Islet of Langerhans (tissue), 1 donor: ENCODE data around the gene NTSR1.

Experiments used
- FAIRE-seq: peaks from one replicate; lab custom pipeline; 2011; peaks lifted over from hg19 to GRCh38; lab: Jason Lieb, UNC

Gene NTSR1

GRCh38 chr20:62708591-62709536 lies at the start of gene NTSR1:
NTSR1 (plus strand) TSS chr20:62708836; CDS start chr20:62709208, 372 bp downstream.
- FAIRE-seq: no peak

DNA sequence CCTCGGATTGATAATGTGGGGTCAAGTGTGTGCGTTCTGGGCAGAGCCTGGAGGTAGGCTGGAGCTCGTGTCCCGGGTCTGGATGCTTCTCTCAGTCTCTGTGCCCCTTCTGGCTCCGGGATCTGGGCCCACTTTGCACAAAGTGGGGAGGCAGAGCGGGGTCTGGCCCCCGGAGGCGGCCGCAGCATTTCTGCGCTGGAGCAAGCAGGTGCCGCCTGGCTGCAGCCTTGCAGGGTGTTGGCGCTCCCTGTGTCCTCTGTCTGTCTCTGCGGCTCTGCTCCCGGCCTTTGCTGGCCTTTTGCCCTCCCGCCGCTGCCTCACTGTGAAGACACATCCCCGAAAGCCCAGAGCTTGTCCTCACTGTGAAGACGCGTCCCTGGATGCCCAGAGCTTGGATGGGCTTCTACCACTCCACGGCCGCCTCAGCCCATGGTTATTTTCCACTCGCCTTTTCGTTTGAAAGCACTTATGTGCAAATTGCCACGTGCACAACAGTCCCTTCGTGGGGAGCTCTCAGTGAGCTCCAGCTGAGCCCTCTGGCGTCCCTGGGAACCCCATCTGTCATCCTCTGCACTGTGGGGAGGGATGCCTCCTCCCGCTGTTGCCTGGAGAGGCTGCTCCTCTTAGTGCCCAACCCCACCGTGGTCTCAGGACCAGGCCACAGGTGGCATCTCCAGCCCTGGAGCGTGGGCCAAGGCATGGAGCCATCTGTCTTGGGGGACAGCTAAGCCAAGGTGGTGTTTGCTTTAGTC lies 49.0 kb upstream of the NTSR1 start:
- no peak for FAIRE-seq

- FAIRE-seq: no peak
These were observed 48.4 kb upstream of the NTSR1 start for GRCh38 chr20:62660240-62660615.

GRCh38 chr20:62660768-62661167 lies 47.9 kb upstream of the NTSR1 start:
- no peak for FAIRE-seq

DNA sequence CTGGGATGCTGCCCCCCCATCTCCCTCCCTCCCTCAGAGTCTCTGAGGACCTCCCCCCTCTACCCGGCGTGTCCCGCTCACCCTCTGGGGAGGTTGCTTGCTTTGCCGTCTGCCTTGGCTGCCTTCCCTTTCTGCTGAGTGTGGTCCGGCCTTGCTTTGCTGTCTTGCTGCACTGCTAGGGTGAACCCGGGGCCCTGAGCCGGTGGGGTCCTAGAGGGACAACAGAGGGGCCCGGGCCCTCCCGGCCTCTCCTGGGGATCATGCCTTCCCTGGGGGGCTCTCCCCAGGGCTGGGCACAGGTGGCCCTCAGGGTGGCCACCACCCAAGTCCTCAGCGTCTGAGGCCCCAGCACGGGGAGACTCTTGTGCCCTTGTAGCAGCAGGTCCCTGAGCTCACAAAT lies 47.0 kb upstream of the NTSR1 start:
- FAIRE-seq: no peak

DNA sequence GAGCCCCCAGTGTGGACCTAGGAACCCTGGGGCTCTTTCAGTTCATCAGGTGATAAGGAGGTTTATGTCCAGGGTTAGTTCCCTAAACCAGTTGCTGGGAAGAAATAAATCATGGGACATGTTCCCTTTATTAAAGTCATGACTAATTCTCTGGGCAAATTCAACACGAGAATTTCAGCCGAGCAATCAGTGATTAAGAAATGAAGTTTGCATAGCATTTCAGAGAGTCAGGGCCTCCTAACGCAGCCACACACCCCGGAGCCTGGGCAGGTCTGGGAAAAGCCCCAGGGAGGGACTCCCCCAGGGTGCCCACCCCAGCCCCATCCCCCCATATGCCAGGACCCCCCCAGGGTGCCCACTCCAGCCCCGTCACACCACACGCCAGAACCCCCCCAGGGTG lies 46.2 kb upstream of the NTSR1 start:
- no peak for FAIRE-seq

- no peak for FAIRE-seq
These were observed 45.3 kb upstream of the NTSR1 start for GRCh38 chr20:62663145-62664018.

- no peak for FAIRE-seq
These were observed 44.3 kb upstream of the NTSR1 start for GRCh38 chr20:62664019-62664971.

- no peak for FAIRE-seq
These were observed 43.4 kb upstream of the NTSR1 start for GRCh38 chr20:62665153-62665754.

DNA sequence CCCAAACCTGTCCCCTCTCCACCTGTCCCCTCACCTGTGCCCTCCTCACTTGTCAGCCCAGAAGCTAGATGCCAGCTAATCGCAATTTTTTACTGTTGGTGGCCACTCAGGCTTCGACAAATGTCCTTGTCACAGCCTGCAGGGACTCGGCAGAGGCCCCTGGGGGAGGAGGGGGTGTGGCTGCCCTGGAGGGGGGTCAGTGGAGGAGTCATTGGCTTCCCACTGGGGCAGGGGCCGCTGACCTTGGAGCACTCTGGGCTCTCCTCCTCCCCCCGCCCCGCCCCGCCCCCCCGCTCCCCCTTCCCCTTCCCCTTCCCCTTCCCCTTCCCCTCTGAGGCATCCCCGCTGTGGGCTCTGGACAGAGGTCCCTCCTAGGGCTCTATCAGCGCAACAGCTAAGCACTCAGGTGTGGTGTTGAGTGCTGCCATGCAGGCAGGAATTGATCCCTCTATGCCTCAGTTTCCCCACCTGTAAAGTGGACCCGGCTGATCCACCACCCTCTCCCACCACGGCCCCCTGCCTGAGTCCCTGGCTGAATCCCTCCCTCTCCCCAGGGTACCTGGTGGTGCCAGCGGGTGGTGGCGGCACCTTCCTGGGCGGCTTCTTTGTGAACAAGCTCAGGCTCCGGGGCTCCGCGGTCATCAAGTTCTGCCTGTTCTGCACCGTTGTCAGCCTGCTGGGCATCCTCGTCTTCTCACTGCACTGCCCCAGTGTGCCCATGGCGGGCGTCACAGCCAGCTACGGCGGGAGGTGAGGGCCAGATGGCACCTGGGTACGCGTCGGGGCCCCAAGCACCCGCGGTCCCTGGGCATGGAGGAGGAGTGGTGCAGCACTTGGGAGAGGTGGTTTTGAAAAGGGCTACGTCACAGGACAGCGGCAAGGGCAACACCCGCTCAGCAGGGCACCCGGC lies 42.6 kb upstream of the NTSR1 start:
- FAIRE-seq: no peak

DNA sequence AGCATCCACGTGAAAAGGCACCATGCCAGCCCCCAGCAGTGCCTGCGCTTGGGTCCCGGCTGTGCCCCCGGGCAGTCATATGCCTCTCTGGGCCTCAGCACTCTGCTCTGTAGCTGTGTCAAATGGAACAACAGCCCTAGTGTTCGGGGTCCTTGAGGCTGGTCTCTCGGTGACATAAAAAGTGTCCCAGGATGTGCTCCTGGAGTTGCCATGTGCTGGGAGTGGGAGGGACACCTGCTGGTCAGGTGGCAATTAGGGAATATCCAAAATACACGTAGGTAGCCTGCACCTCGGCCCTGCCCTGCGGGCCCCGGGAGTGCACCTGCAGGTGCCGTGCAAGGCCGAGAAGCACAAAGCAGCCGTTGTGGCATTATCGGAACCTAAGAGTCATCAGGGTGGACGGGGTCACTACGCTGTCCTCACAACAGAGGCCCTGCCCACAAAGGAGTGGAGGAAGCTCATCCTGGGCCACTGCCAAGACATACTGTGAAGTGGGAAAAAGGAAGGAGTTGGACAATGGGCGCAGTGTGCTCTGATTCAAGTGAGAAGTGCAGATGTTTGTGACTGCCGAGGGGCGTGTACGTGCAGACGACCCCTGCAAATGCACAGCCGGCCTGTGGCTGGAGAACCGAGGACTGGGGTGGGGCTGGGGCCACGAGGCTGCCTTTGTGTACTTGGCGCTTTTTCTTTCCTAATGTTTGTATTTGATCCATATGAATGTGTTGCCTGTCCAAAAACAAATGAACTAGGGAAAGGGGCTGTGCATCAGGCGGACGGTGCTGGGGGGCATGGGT lies 41.7 kb upstream of the NTSR1 start:
- no peak for FAIRE-seq

DNA sequence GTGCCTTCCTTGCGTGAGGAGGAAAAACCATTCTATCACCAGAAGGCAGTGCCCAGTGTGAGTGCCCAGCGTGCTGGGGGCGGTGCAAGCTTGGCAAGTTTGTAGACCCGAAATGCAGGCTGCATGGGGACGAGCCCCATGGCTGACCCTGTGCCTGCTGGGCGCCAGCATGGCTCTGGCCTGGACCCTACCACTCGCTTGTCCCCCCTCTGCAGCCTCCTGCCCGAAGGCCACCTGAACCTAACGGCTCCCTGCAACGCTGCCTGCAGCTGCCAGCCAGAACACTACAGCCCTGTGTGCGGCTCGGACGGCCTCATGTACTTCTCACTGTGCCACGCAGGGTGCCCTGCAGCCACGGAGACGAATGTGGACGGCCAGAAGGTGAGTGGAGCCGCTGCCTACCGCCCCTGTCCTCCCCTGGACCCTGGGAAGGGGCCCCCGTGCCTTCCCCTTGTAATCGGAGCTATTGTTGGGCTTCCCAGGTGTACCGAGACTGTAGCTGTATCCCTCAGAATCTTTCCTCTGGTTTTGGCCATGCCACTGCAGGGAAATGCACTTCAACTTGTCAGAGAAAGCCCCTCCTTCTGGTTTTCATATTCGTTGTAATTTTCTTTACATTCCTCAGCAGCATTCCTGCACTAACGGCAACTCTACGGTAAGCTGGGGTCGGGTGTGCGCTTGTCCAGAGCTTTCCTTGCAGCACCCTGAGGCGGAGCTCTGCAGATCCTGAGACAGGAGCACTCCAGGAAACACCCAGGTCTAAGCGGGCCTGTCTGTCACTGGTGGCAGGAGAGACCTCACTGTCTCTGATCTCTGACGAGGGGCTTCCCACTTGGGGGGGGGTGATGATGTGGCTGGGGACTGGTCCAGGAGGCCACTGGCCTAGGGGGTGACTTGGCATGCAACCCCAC lies 40.9 kb upstream of the NTSR1 start:
- no peak for FAIRE-seq

DNA sequence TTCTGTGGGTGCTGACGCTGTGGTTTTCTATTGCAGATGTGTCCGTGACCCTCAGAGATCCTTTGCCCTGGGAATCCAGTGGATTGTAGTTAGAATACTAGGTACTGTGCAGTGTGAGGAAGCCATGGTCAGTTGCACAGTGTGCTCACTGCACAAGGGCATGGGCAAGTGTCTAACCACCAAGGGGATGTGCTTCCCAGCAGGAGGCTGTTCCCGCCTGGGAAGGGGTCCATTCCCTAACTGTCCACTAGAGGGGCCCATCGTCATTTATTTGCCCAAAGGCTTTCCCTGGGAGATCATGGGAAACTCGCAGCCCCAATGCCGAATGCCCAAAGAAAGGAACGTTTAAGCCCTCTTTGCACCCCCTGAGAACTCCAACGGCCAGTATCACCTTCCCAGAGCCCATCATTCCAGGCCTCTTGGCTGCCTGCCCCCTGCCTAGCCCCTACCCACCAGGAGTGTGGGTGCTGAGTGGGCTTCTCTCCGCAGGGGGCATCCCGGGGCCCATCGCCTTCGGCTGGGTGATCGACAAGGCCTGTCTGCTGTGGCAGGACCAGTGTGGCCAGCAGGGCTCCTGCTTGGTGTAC lies 40.1 kb upstream of the NTSR1 start:
- FAIRE-seq: no peak

DNA sequence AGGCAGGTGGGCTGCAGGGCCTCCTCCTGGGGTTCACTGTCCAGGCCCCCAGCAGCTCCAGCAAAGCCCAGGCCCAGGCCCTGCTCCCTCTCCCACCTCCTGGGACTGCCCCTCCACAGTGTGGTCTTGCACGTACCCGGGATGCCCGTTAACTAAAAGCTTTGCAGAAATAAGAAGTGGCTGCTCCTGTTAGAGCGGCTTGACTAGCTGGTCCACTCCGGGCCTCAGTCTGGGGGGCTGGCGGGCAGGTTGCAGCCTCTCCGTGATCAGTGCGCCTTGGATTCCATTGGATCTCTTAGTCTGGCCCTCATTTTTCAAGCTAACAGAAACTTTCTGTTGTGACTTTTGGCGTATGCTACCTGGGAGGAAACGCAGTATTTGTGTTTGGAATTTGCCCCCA lies 39.4 kb upstream of the NTSR1 start:
- no peak for FAIRE-seq

GRCh38 chr20:62670156-62670555 lies 38.5 kb upstream of the NTSR1 start:
- FAIRE-seq: no peak

DNA sequence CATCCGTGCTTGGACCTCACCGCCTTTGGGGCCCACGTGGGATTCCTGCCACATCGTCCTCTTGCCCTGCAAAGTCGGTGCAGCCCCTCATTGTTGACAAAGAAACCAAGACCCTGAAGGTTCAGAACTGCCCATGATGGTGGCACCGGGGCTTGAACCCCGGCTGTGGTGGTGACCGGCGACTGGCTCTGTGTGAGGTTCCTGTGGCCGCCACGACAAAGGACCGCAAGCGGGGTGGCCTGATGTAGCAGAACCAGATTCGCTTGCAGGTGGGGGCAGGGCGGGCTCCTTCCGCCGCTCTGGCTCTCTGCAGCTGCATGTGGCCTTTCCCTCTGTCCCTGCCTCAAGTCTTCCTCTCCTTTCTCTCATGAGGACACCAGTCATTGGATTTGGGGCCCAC lies 37.6 kb upstream of the NTSR1 start:
- no peak for FAIRE-seq

DNA sequence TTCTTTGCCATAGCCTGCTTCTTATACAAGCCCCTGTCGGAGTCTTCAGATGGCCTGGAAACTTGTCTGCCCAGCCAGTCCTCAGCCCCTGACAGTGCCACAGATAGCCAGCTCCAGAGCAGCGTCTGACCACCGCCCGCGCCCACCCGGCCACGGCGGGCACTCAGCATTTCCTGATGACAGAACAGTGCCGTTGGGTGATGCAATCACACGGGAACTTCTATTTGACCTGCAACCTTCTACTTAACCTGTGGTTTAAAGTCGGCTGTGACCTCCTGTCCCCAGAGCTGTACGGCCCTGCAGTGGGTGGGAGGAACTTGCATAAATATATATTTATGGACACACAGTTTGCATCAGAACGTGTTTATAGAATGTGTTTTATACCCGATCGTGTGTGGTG lies 36.9 kb upstream of the NTSR1 start:
- no peak for FAIRE-seq
